Activated naive CD4-positive, alpha-beta T cell treated with anti-CD3 and anti-CD28 coated beads for 36 hours (primary cell): ENCODE data around the gene B4GALT7. TPM values are rescaled to one million over a fixed set of nuclear protein-coding genes. Genes with fewer than 3 reads are reported as not detected.
"Not testable (repeated sequence)": the region's sequence is repeated elsewhere in the genome, so short reads cannot be mapped to it uniquely, and the experiment has no call there.

Experiments
- CTCF ChIA-PET: fragments of 350-600 bp; sonication (Branson Sonifier 250); formaldehyde crosslinking; loops from one replicate; lab custom pipeline; 2021; ENCODE audit warnings: antibody characterized with exemption; lab: Charles Lee
- DNase-seq: peaks from one replicate; pipeline ENCODE4 v3.0.0-alpha.2; 2020
- H3K27ac Mint-ChIP-seq: one replicate; pipeline ENCODE4 v1.8.0; 2021; ENCODE audit warnings: mild to moderate bottlenecking, mixed read lengths
- H3K27me3 Mint-ChIP-seq: one replicate; pipeline ENCODE4 v1.8.0; 2021; ENCODE audit warnings: low read depth, mixed read lengths
- H3K36me3 Mint-ChIP-seq: one replicate; pipeline ENCODE4 v1.8.0; 2021; ENCODE audit warnings: low read depth, mixed read lengths
- H3K4me1 Mint-ChIP-seq: one replicate; pipeline ENCODE4 v1.8.0; 2021; ENCODE audit warnings: low read depth, mixed read lengths
- H3K4me3 Mint-ChIP-seq: one replicate; pipeline ENCODE4 v1.8.0; 2021; ENCODE audit warnings: mild to moderate bottlenecking, moderate library complexity, mixed read lengths
- H3K9me3 Mint-ChIP-seq: one replicate; pipeline ENCODE4 v1.8.0; 2021; ENCODE audit warnings: mixed read lengths
- intact Hi-C: fragments of 100-400 bp; cut with micrococcal nuclease; formaldehyde crosslinking; loops from one replicate; pipeline ENCODE4 v1.15.1; 2023
- total RNA-seq, 2 experiments: library from RNA; stranded (reverse); gene quantifications; one replicate each; pipeline ENCODE4 v1.2.3, GENCODE V29; 2021

Gene B4GALT7
- total RNA-seq: 10 to 100 TPM in 1 of 2 experiments, 1 to 10 TPM in 1; 9.9 to 13.6 TPM

GRCh38 chr5:177599731-177600507 lies at the start of gene B4GALT7:
B4GALT7 (plus strand) TSS chr5:177600132; CDS start chr5:177600211, 79 bp downstream.
- H3K9me3 Mint-ChIP-seq: no peaks in the 10 kb centered on the region
- no peaks in the 10 kb centered on the region for H3K27me3 Mint-ChIP-seq
- peaks cover 16% of the 10 kb centered on the region for H3K36me3 Mint-ChIP-seq
- H3K4me3 Mint-ChIP-seq: peak within 1 kb of the TSS; percentile 98
- intact Hi-C loops: loop anchor here (1.0 to 10.0 kb wide), 5 partner anchors 8 to 1025 kb away; partner anchors contain the start of genes CLK4, NHP2 and TMED9
- DNase-seq: peak; percentile 86
- CTCF ChIA-PET: no interaction called here
- H3K4me1 Mint-ChIP-seq: peaks cover 35% of the 10 kb centered on the region
- peak within 1 kb of the TSS; percentile 79 for H3K27ac Mint-ChIP-seq

- intact Hi-C loops: no loop called here
- Mint-ChIP-seq H3K4me1 (peaks cover 26% of the 10 kb centered on the region), H3K27me3 (no peaks in the 10 kb centered on the region), H3K36me3 (peaks cover 10% of the 10 kb centered on the region), H3K27ac (no peak overlapping the region), H3K4me3 (peak overlapping the region; percentile 69), H3K9me3 (no peaks in the 10 kb centered on the region)
- CTCF ChIA-PET: no interaction called here
- DNase-seq: no peak
Observed at GRCh38 chr5:177552839-177553455, 47.0 kb upstream of the B4GALT7 start.

GRCh38 chr5:177553671-177554429 lies 46.1 kb upstream of the B4GALT7 start:
- CTCF ChIA-PET: no interaction called here
- intact Hi-C loops: loop anchor here (1.0 kb wide), 3 partner anchors 37 to 57 kb away; partner anchors contain the start of genes PDLIM7 and TMED9
- Mint-ChIP-seq H3K4me1 (peaks cover 24% of the 10 kb centered on the region), H3K9me3 (no peaks in the 10 kb centered on the region), H3K36me3 (peaks cover 10% of the 10 kb centered on the region), H3K27ac (no peak overlapping the region), H3K27me3 (no peaks in the 10 kb centered on the region), H3K4me3 (peak overlapping the region; percentile 69)
- peak; percentile 63 for DNase-seq

- H3K4me3 Mint-ChIP-seq: peak within 1 kb of the TSS; percentile 80
- peaks cover 10% of the 10 kb centered on the region for H3K36me3 Mint-ChIP-seq
- intact Hi-C loops: loop anchor here (1.0 kb wide), 3 partner anchors 37 to 57 kb away; partner anchors contain the start of genes PDLIM7 and TMED9
- H3K27ac Mint-ChIP-seq: peak within 1 kb of the TSS; percentile 66
- CTCF ChIA-PET: no interaction called here
- H3K27me3 Mint-ChIP-seq: no peaks in the 10 kb centered on the region
- DNase-seq: peak; percentile 97
- H3K9me3 Mint-ChIP-seq: no peaks in the 10 kb centered on the region
- peaks cover 24% of the 10 kb centered on the region for H3K4me1 Mint-ChIP-seq
Observed at GRCh38 chr5:177554474-177555111, 45.3 kb upstream of the B4GALT7 start, which contains the start of gene FAM193B. FAM193B (minus strand) TSS chr5:177554563; CDS start chr5:177554458, 105 bp downstream.

GRCh38 chr5:177555228-177555627 lies 44.7 kb upstream of the B4GALT7 start:
- peaks cover 24% of the 10 kb centered on the region for H3K4me1 Mint-ChIP-seq
- peak overlapping the region; percentile 80 for H3K4me3 Mint-ChIP-seq
- H3K27ac Mint-ChIP-seq: no peak overlapping the region
- CTCF ChIA-PET: no interaction called here
- DNase-seq: no peak
- H3K9me3 Mint-ChIP-seq: no peaks in the 10 kb centered on the region
- intact Hi-C loops: no loop called here
- peaks cover 8% of the 10 kb centered on the region for H3K36me3 Mint-ChIP-seq
- H3K27me3 Mint-ChIP-seq: no peaks in the 10 kb centered on the region

- Mint-ChIP-seq H3K27ac (no peak overlapping the region), H3K9me3 (no peaks in the 10 kb centered on the region), H3K4me3 (no peak overlapping the region), H3K4me1 (peaks cover 24% of the 10 kb centered on the region), H3K36me3 (peaks cover 6% of the 10 kb centered on the region), H3K27me3 (no peaks in the 10 kb centered on the region)
- CTCF ChIA-PET: no interaction called here
- no peak for DNase-seq
- intact Hi-C loops: no loop called here
Observed at GRCh38 chr5:177555665-177556064, 44.3 kb upstream of the B4GALT7 start.

- H3K4me3 Mint-ChIP-seq: no peak overlapping the region
- no peak for DNase-seq
- intact Hi-C loops: no loop called here
- no peak overlapping the region for H3K27ac Mint-ChIP-seq
- no peaks in the 10 kb centered on the region for H3K9me3 Mint-ChIP-seq
- H3K4me1 Mint-ChIP-seq: peaks cover 22% of the 10 kb centered on the region
- CTCF ChIA-PET: interaction anchor here (0.7 kb wide), 1 partner anchor 15 kb away, joined by 3 read pairs; no protein-coding TSS in a partner anchor
- no peaks in the 10 kb centered on the region for H3K27me3 Mint-ChIP-seq
- H3K36me3 Mint-ChIP-seq: peaks cover 3% of the 10 kb centered on the region
Observed at GRCh38 chr5:177557041-177557647, 42.8 kb upstream of the B4GALT7 start.

GRCh38 chr5:177557796-177558195 lies 42.1 kb upstream of the B4GALT7 start:
- H3K36me3 Mint-ChIP-seq: peaks cover 1% of the 10 kb centered on the region
- intact Hi-C loops: no loop called here
- CTCF ChIA-PET: interaction anchor here (0.6 kb wide), 1 partner anchor 486 kb away, joined by 3 read pairs; no protein-coding TSS in a partner anchor
- DNase-seq: no peak
- H3K27ac Mint-ChIP-seq: no peak overlapping the region
- no peaks in the 10 kb centered on the region for H3K9me3 Mint-ChIP-seq
- peaks cover 17% of the 10 kb centered on the region for H3K4me1 Mint-ChIP-seq
- H3K4me3 Mint-ChIP-seq: no peak overlapping the region
- H3K27me3 Mint-ChIP-seq: no peaks in the 10 kb centered on the region

GRCh38 chr5:177559446-177559941 lies 40.4 kb upstream of the B4GALT7 start:
- CTCF ChIA-PET, H3K4me3 Mint-ChIP-seq, H3K36me3 Mint-ChIP-seq, DNase-seq, intact Hi-C loops, H3K27me3 Mint-ChIP-seq, H3K9me3 Mint-ChIP-seq, H3K27ac Mint-ChIP-seq: not testable (repeated sequence)
- H3K4me1 Mint-ChIP-seq: peaks cover 10% of the 10 kb centered on the region

GRCh38 chr5:177565046-177565445 lies 34.9 kb upstream of the B4GALT7 start:
- Mint-ChIP-seq H3K27ac (no peak overlapping the region), H3K4me3 (no peak overlapping the region), H3K27me3 (no peaks in the 10 kb centered on the region), H3K9me3 (no peaks in the 10 kb centered on the region), H3K4me1 (no peaks in the 10 kb centered on the region), H3K36me3 (no peaks in the 10 kb centered on the region)
- no peak for DNase-seq
- intact Hi-C loops: no loop called here
- CTCF ChIA-PET: interaction anchor here (0.6 kb wide), 1 partner anchor 15 kb away, joined by 3 read pairs; no protein-coding TSS in a partner anchor

- Mint-ChIP-seq H3K4me3 (no peak overlapping the region), H3K4me1 (no peaks in the 10 kb centered on the region), H3K9me3 (no peaks in the 10 kb centered on the region), H3K27ac (no peak overlapping the region), H3K36me3 (no peaks in the 10 kb centered on the region), H3K27me3 (no peaks in the 10 kb centered on the region)
- CTCF ChIA-PET: no interaction called here
- DNase-seq: no peak
- intact Hi-C loops: no loop called here
Observed at GRCh38 chr5:177568326-177568725, 31.6 kb upstream of the B4GALT7 start.
